Esophagus muscularis mucosa (tissue), 4 donors: ENCODE measurements around the gene TWNK.

Experiments
- CTCF ChIP-seq, 3 experiments: fragments of 200-600 bp in 2 of 3; fragments of 450-650 bp in 1 of 3; sonication (generic) in 2 of 3; IDR thresholded peaks; one replicate each; pipeline ENCODE4 v1.5.1; 2017 to 2019; ENCODE audit warnings: antibody characterized with exemption in 3 of 3, mild to moderate bottlenecking in 2 of 3, moderate library complexity in 1 of 3
- EP300 ChIP-seq: sonication (generic); formaldehyde crosslinking; IDR thresholded peaks from one replicate; pipeline ENCODE4 v1.6.1; 2017; ENCODE audit warnings: antibody characterized with exemption
- POLR2AphosphoS5 ChIP-seq, 2 donors: sonication (generic); formaldehyde crosslinking; IDR thresholded peaks; one replicate each; pipeline ENCODE4 v1.6.1; 2017; ENCODE audit warnings: antibody characterized with exemption in 2 of 2

- TF ChIP-seq CTCF (IDR thresholded peaks at IDR 0.05) (no peak), POLR2AphosphoS5 (IDR thresholded peaks at IDR 0.05) (no peak), EP300 (no peak)
These were observed 14.3 kb downstream of the TWNK start for GRCh38 chr10:101001659-101002035.
